NCI-H2196 (cell line): ENCODE results near the gene FAM209A.
"Not testable (repeated sequence)": the region's sequence is repeated elsewhere in the genome, so short reads cannot be mapped to it uniquely, and the experiment has no call there.

Experiments
- DNase-seq: peaks from one replicate; lab custom pipeline; 2025; ENCODE audit not compliant: unreplicated experiment; lab: John Stamatoyannopoulos, UW

Gene FAM209A

GRCh38 chr20:56524444-56524843 is at the start of gene FAM209A:
Gene FAM209A, plus strand, starts transcription at chr20:56524744. Its CDS starts 65 bp downstream, at chr20:56524809.
- not testable (repeated sequence) for DNase-seq

- no peak for DNase-seq
These were observed 40.6 kb upstream of the FAM209A start for GRCh38 chr20:56483970-56484369.

GRCh38 chr20:56487216-56487615 is 37.3 kb upstream of the FAM209A start:
- no peak for DNase-seq

- no peak for DNase-seq
These were observed 36.0 kb upstream of the FAM209A start for GRCh38 chr20:56488566-56488965.

- DNase-seq, result no peak
These were observed 23.4 kb upstream of the FAM209A start for GRCh38 chr20:56501116-56501515.

GRCh38 chr20:56503916-56504315 is 20.6 kb upstream of the FAM209A start:
- no peak for DNase-seq

GRCh38 chr20:56504373-56505005 is 20.1 kb upstream of the FAM209A start:
- DNase-seq, result no peak

GRCh38 chr20:56506103-56506502 is 18.4 kb upstream of the FAM209A start:
- DNase-seq, result no peak

GRCh38 chr20:56511926-56512325 is 12.6 kb upstream of the FAM209A start:
- no peak for DNase-seq

- DNase-seq, result no peak
These were observed 11.1 kb upstream of the FAM209A start for GRCh38 chr20:56513161-56514150.

- no peak for DNase-seq
These were observed 7.9 kb upstream of the FAM209A start for GRCh38 chr20:56516631-56517030.

- no peak for DNase-seq
These were observed 7.3 kb upstream of the FAM209A start for GRCh38 chr20:56517211-56517610.

- DNase-seq, result no peak
These were observed 6.9 kb upstream of the FAM209A start for GRCh38 chr20:56517641-56518040.

GRCh38 chr20:56518126-56518525 is 6.4 kb upstream of the FAM209A start:
- no peak for DNase-seq

GRCh38 chr20:56518721-56519398 is 5.7 kb upstream of the FAM209A start:
- DNase-seq, result no peak

GRCh38 chr20:56519551-56519950 is 5.0 kb upstream of the FAM209A start:
- no peak for DNase-seq

GRCh38 chr20:56520180-56520579 is 4.4 kb upstream of the FAM209A start:
- DNase-seq, result no peak

GRCh38 chr20:56520746-56521354 is 3.7 kb upstream of the FAM209A start:
- DNase-seq, result not testable (repeated sequence)

GRCh38 chr20:56522311-56522710 is 2.2 kb upstream of the FAM209A start:
- no peak for DNase-seq

GRCh38 chr20:56527521-56527920 is 3.0 kb downstream of the FAM209A start:
- no peak for DNase-seq

GRCh38 chr20:56532946-56533345 is 8.4 kb downstream of the FAM209A start, which contains the start of gene FAM209B:
Gene FAM209B, plus strand, starts transcription at chr20:56533246. Its CDS starts 96 bp downstream, at chr20:56533342.
- DNase-seq, result not testable (repeated sequence)
